ENCODE measurements around the gene GUCY2C.

GRCh38 chr12:14612250-14612649 is 84.1 kb downstream of the GUCY2C start:
- TF ChIP-seq CTCF (IDR thresholded peaks at IDR 0.05): no peak
- TF ChIP-seq POLR2A (IDR thresholded peaks at IDR 0.05): no peak
